Lung (tissue), 4 donors: ENCODE data around the gene PON2. TPM values are rescaled to one million over a fixed set of nuclear protein-coding genes. Genes with fewer than 3 reads are reported as not detected.

Experiments used
- polyA plus RNA-seq, 2 donors: library from polyadenylated mRNA; stranded (reverse); fragments of 200-250 nt; gene quantifications; one replicate each; pipeline ENCODE4 v1.2.1, GENCODE V29; 2013
- total RNA-seq, 2 donors: library from RNA; depleted of rRNA in 1 of 2; stranded (reverse); fragments of >200 nt in 1 of 2; gene quantifications; one replicate each; pipeline ENCODE4 v1.2.1, GENCODE V29; 2014 to 2021
- donor health status: Bipolar disorder and iron deficiency.
- donor health status: healthy.
- donor health status: DM: yes; HTN: yes; CAD: no.

PON2 gene
- total and polyA plus RNA-seq, 4 donors = 90.4 to 392 (median 188) TPM

Other genes with a start within 250 kb of the PON2 start
- under 1 TPM; 0.20 to 0.98 TPM for gene PON1, start 110.5 kb downstream of the PON2 start, total RNA-seq
- gene PON1, start 110.5 kb downstream of the PON2 start, polyA plus RNA-seq = 1 to 10 TPM in 1 of 2 donors, under 1 TPM in 1; 0.15 to 2.3 TPM
- gene PON3, start 38.7 kb downstream of the PON2 start, total RNA-seq = 10 to 100 TPM; 19.6 to 25.5 TPM
- gene PON3, start 38.7 kb downstream of the PON2 start, polyA plus RNA-seq = 10 to 100 TPM; 13.2 to 28.0 TPM
- gene ASB4, start 50.9 kb upstream of the PON2 start, total RNA-seq = 1 to 10 TPM in 1 of 2 donors, under 1 TPM in 1; 0.74 to 3.3 TPM
- under 1 TPM; 0.05 to 0.47 TPM for gene ASB4, start 50.9 kb upstream of the PON2 start, polyA plus RNA-seq
- 10 to 100 TPM; 42.3 to 86.9 TPM for gene PDK4, start 161.5 kb upstream of the PON2 start, total RNA-seq
- 10 to 100 TPM; 20.1 to 27.9 TPM for gene PDK4, start 161.5 kb upstream of the PON2 start, polyA plus RNA-seq